Immature natural killer cell (primary cell): ENCODE measurements around the gene FKBP15. TPM values are rescaled to one million over a fixed set of nuclear protein-coding genes. Genes with fewer than 3 reads are reported as not detected.

Experiments used
- polyA plus RNA-seq, 3 donors: library from polyadenylated mRNA; unstranded; fragments of 300-500 nt; fragmentation: Illumina TruSeq; gene quantifications; one replicate each; pipeline ENCODE4 v1.2.3, GENCODE V29; 2021

Gene FKBP15
- polyA plus RNA-seq, 3 donors from 2014 or later: 2.8 to 22.7 (median 8.4) TPM

Other genes with a start within 250 kb of the FKBP15 start
- gene ZNF883, start 209.1 kb downstream of the FKBP15 start, polyA plus RNA-seq: 1 to 10 TPM in 1 of 3 donors, under 1 TPM in 1, not detected in 1; 0.64 to 1.1 TPM
- 1 to 10 TPM in 1 of 3 donors, under 1 TPM in 2; 0.17 to 1.5 (median 0.80) TPM for gene ZFP37, start 164.6 kb downstream of the FKBP15 start, polyA plus RNA-seq
- 10 to 100 TPM in 1 of 3 donors, 1 to 10 TPM in 2; 1.4 to 11.3 (median 3.5) TPM for gene SLC31A2, start 70.3 kb downstream of the FKBP15 start, polyA plus RNA-seq
- 1 to 10 TPM; 5.2 to 5.8 (median 5.5) TPM for gene SLC31A1, start 267 bp upstream of the FKBP15 start, polyA plus RNA-seq
- 100 to 1,000 TPM; 136 to 141 (median 137) TPM for gene CDC26, start 54.3 kb upstream of the FKBP15 start, polyA plus RNA-seq
- 10 to 100 TPM; 17.7 to 25.6 (median 25.1) TPM for gene PRPF4, start 54.4 kb upstream of the FKBP15 start, polyA plus RNA-seq
- not detected for gene RNF183, start 82.1 kb upstream of the FKBP15 start, polyA plus RNA-seq
- gene WDR31, start 119.0 kb upstream of the FKBP15 start, polyA plus RNA-seq: not detected
- gene BSPRY, start 128.3 kb upstream of the FKBP15 start, polyA plus RNA-seq: 1 to 10 TPM; 1.9 to 6.1 (median 3.7) TPM
- 10 to 100 TPM; 17.4 to 29.7 (median 22.4) TPM for gene HDHD3, start 155.7 kb upstream of the FKBP15 start, polyA plus RNA-seq
- 10 to 100 TPM; 11.9 to 26.7 (median 19.7) TPM for gene ALAD, start 180.0 kb upstream of the FKBP15 start, polyA plus RNA-seq
- gene POLE3, start 189.4 kb upstream of the FKBP15 start, polyA plus RNA-seq: 100 to 1,000 TPM; 132 to 204 (median 177) TPM
- under 1 TPM in 1 of 3 donors, not detected in 2; 0.16 TPM for gene C9orf43, start 189.5 kb upstream of the FKBP15 start, polyA plus RNA-seq
- 100 to 1,000 TPM in 1 of 3 donors, 10 to 100 TPM in 2; 76.9 to 230 (median 90.7) TPM for gene RGS3, start 242.4 kb upstream of the FKBP15 start, polyA plus RNA-seq